ENCODE data around the gene ARHGEF28. TPM values are rescaled to one million over a fixed set of nuclear protein-coding genes. Genes with fewer than 3 reads are reported as not detected.

ARHGEF28 gene
- total and polyA plus RNA-seq, 2 donors (not counting 1 experiment from before 2014, with no cell fraction given), result 2.3 to 34.3 TPM

GRCh38 chr5:73624888-73625287 is 1.1 kb upstream of the ARHGEF28 start:
- Histone ChIP-seq H3K4me2 (ENCODE audit: extremely low read depth, insufficient read depth, low read length) (no peak overlapping the region), H3K27ac (ENCODE audit: insufficient read depth, low read length) (no peak overlapping the region), H3K9me3 (ENCODE audit: control insufficient read depth, insufficient read depth, low read depth, low read length) (no peaks in the 10 kb centered on the region), H3K36me3 (ENCODE audit: control insufficient read depth, insufficient read depth, low read length) (no peaks in the 10 kb centered on the region), H3K4me1 (ENCODE audit: control insufficient read depth, extremely low read depth, insufficient read depth, low read length) (no peaks in the 10 kb centered on the region), H2AFZ (ENCODE audit: low read length) (no peak overlapping the region), H3K27me3 (ENCODE audit: control insufficient read depth, insufficient read depth, low read length) (no peaks in the 10 kb centered on the region), H3K9ac (ENCODE audit: insufficient read depth, low read length) (no peak overlapping the region), H4K20me1 (ENCODE audit: control insufficient read depth, extremely low read depth, insufficient read depth, low read length) (no peaks in the 10 kb centered on the region), H3K79me2 (ENCODE audit: control insufficient read depth, insufficient read depth, low read length) (peaks cover 15% of the 10 kb centered on the region), H3K4me3 (replicated peaks in 1 of 4; ENCODE audit: control extremely low read depth in 1 of 4, insufficient read depth in 1 of 4, low read depth in 3 of 4, low read length in 4 of 4) (peak overlapping the region in 1 of 4 experiments; percentile 65)
- DNase-seq (ENCODE audit: low read depth in 2 of 2), result no peak
- no peak for TF ChIP-seq EZH2 (IDR thresholded peaks at IDR 0.05; ENCODE audit: low read length, missing control alignments)
- no peak for TF ChIP-seq CTCF (conservative IDR thresholded peaks at IDR 0.05 in 1 of 2, IDR thresholded peaks at IDR 0.05 in 1 of 2; ENCODE audit: low read depth in 1 of 2, low read length in 2 of 2)

GRCh38 chr5:73625372-73625943 is 538 bp upstream of the ARHGEF28 start:
- peak overlapping the region; percentile 71 for H2AFZ ChIP-seq (ENCODE audit: low read length)
- H3K4me1 ChIP-seq (ENCODE audit: control insufficient read depth, extremely low read depth, insufficient read depth, low read length), result no peaks in the 10 kb centered on the region
- no peaks in the 10 kb centered on the region for H3K27me3 ChIP-seq (ENCODE audit: control insufficient read depth, insufficient read depth, low read length)
- peak overlapping the region; percentile 46 for H3K27ac ChIP-seq (ENCODE audit: insufficient read depth, low read length)
- H3K4me3 ChIP-seq (replicated peaks in 1 of 4; ENCODE audit: control extremely low read depth in 1 of 4, insufficient read depth in 1 of 4, low read depth in 3 of 4, low read length in 4 of 4), result peak overlapping the region; percentile 48 to 78 (median 58)
- H3K79me2 ChIP-seq (ENCODE audit: control insufficient read depth, insufficient read depth, low read length), result peaks cover 15% of the 10 kb centered on the region
- no peaks in the 10 kb centered on the region for H3K9me3 ChIP-seq (ENCODE audit: control insufficient read depth, insufficient read depth, low read depth, low read length)
- peak overlapping the region; percentile 88 for H3K4me2 ChIP-seq (ENCODE audit: extremely low read depth, insufficient read depth, low read length)
- peak; percentile 5 to 48 for DNase-seq (ENCODE audit: low read depth in 2 of 2)
- TF ChIP-seq EZH2 (IDR thresholded peaks at IDR 0.05; ENCODE audit: low read length, missing control alignments) (no peak), CTCF (conservative IDR thresholded peaks at IDR 0.05 in 1 of 2, IDR thresholded peaks at IDR 0.05 in 1 of 2; ENCODE audit: low read depth in 1 of 2, low read length in 2 of 2) (no peak)
- peak overlapping the region; percentile 74 for H3K9ac ChIP-seq (ENCODE audit: insufficient read depth, low read length)
- H4K20me1 ChIP-seq (ENCODE audit: control insufficient read depth, extremely low read depth, insufficient read depth, low read length), result no peaks in the 10 kb centered on the region
- H3K36me3 ChIP-seq (ENCODE audit: control insufficient read depth, insufficient read depth, low read length), result no peaks in the 10 kb centered on the region

GRCh38 chr5:73626814-73627313 is 868 bp downstream of the ARHGEF28 start:
- TF ChIP-seq EZH2 (IDR thresholded peaks at IDR 0.05; ENCODE audit: low read length, missing control alignments), result no peak
- H3K4me1 ChIP-seq (ENCODE audit: control insufficient read depth, extremely low read depth, insufficient read depth, low read length), result no peaks in the 10 kb centered on the region
- H3K9me3 ChIP-seq (ENCODE audit: control insufficient read depth, insufficient read depth, low read depth, low read length), result no peaks in the 10 kb centered on the region
- no peaks in the 10 kb centered on the region for H3K27me3 ChIP-seq (ENCODE audit: control insufficient read depth, insufficient read depth, low read length)
- H3K9ac ChIP-seq (ENCODE audit: insufficient read depth, low read length), result no peak overlapping the region
- H4K20me1 ChIP-seq (ENCODE audit: control insufficient read depth, extremely low read depth, insufficient read depth, low read length), result no peaks in the 10 kb centered on the region
- H3K36me3 ChIP-seq (ENCODE audit: control insufficient read depth, insufficient read depth, low read length), result no peaks in the 10 kb centered on the region
- DNase-seq (ENCODE audit: low read depth in 2 of 2), result no peak
- H3K4me3 ChIP-seq (replicated peaks in 1 of 4; ENCODE audit: control extremely low read depth in 1 of 4, insufficient read depth in 1 of 4, low read depth in 3 of 4, low read length in 4 of 4), result peak overlapping the region; percentile 71 to 89 (median 84)
- H3K79me2 ChIP-seq (ENCODE audit: control insufficient read depth, insufficient read depth, low read length), result peaks cover 25% of the 10 kb centered on the region
- H2AFZ ChIP-seq (ENCODE audit: low read length), result peak overlapping the region; percentile 92
- H3K4me2 ChIP-seq (ENCODE audit: extremely low read depth, insufficient read depth, low read length), result peak overlapping the region; percentile 82
- peak overlapping the region; percentile 33 for H3K27ac ChIP-seq (ENCODE audit: insufficient read depth, low read length)

All from fibroblast of lung (primary cell).